ENCODE measurements around the gene HS6ST3.
"Not testable (repeated sequence)": the region's sequence is repeated elsewhere in the genome, so short reads cannot be mapped to it uniquely, and the experiment has no call there.

Gene HS6ST3

GRCh38 chr13:96091164-96092117, 1.5 kb downstream of the HS6ST3 start:
- no peak for DNase-seq (ENCODE audit: low read depth)

GRCh38 chr13:96093296-96094006, 3.5 kb downstream of the HS6ST3 start:
- DNase-seq (ENCODE audit: low read depth), result no peak

GRCh38 chr13:96100457-96101220, 10.7 kb downstream of the HS6ST3 start:
- DNase-seq (ENCODE audit: low read depth), result no peak

GRCh38 chr13:96104516-96104915, 14.6 kb downstream of the HS6ST3 start:
- DNase-seq (ENCODE audit: low read depth), result no peak

GRCh38 chr13:96108072-96108471, 18.2 kb downstream of the HS6ST3 start:
- DNase-seq (ENCODE audit: low read depth), result not testable (repeated sequence)

- DNase-seq (ENCODE audit: low read depth), result no peak
Measured at GRCh38 chr13:96109125-96109524, 19.2 kb downstream of the HS6ST3 start.

- DNase-seq (ENCODE audit: low read depth), result no peak
Measured at GRCh38 chr13:96112936-96113335, 23.0 kb downstream of the HS6ST3 start.

GRCh38 chr13:96115368-96115767, 25.5 kb downstream of the HS6ST3 start:
- not testable (repeated sequence) for DNase-seq (ENCODE audit: low read depth)

- DNase-seq (ENCODE audit: low read depth), result no peak
Measured at GRCh38 chr13:96119921-96120320, 30.0 kb downstream of the HS6ST3 start.

GRCh38 chr13:96130818-96131340, 41.0 kb downstream of the HS6ST3 start:
- DNase-seq (ENCODE audit: low read depth), result no peak

GRCh38 chr13:96141032-96141431, 51.1 kb downstream of the HS6ST3 start:
- DNase-seq (ENCODE audit: low read depth), result peak; percentile 0

- no peak for DNase-seq (ENCODE audit: low read depth)
Measured at GRCh38 chr13:96159725-96160124, 69.8 kb downstream of the HS6ST3 start.

GRCh38 chr13:96161141-96161540, 71.2 kb downstream of the HS6ST3 start:
- DNase-seq (ENCODE audit: low read depth), result no peak

GRCh38 chr13:96165840-96166239, 75.9 kb downstream of the HS6ST3 start:
- DNase-seq (ENCODE audit: low read depth), result no peak

GRCh38 chr13:96172066-96172465, 82.2 kb downstream of the HS6ST3 start:
- DNase-seq (ENCODE audit: low read depth), result no peak

- no peak for DNase-seq (ENCODE audit: low read depth)
Measured at GRCh38 chr13:96178759-96179158, 88.9 kb downstream of the HS6ST3 start.

GRCh38 chr13:96179309-96179708, 89.4 kb downstream of the HS6ST3 start:
- DNase-seq (ENCODE audit: low read depth), result no peak

GRCh38 chr13:96181911-96182310, 92.0 kb downstream of the HS6ST3 start:
- DNase-seq (ENCODE audit: low read depth), result no peak

- DNase-seq (ENCODE audit: low read depth), result no peak
Measured at GRCh38 chr13:96185818-96186217, 95.9 kb downstream of the HS6ST3 start.

- no peak for DNase-seq (ENCODE audit: low read depth)
Measured at GRCh38 chr13:96191367-96191766, 101.5 kb downstream of the HS6ST3 start.

GRCh38 chr13:96193728-96194310, 103.9 kb downstream of the HS6ST3 start:
- DNase-seq (ENCODE audit: low read depth), result no peak

- no peak for DNase-seq (ENCODE audit: low read depth)
Measured at GRCh38 chr13:96198038-96198437, 108.1 kb downstream of the HS6ST3 start.
